Muscle of leg (tissue), 11 donors: ENCODE results near the gene YY1. TPM values are rescaled to one million over a fixed set of nuclear protein-coding genes. Genes with fewer than 3 reads are reported as not detected.
"Not testable (repeated sequence)": the region's sequence is repeated elsewhere in the genome, so short reads cannot be mapped to it uniquely, and the experiment has no call there.

Source experiments
- DNase-seq: peaks from one replicate; pipeline ENCODE4 v3.0.0; 2013
- H3K27ac ChIP-seq: one replicate; pipeline ENCODE4 v1.5.1; 2013; ENCODE audit warnings: mild to moderate bottlenecking, low read length, control low read depth
- H3K27me3 ChIP-seq: one replicate; pipeline ENCODE4 v1.6.1; 2013; ENCODE audit warnings: low read length; ENCODE audit not compliant: control insufficient read depth, insufficient read depth
- H3K36me3 ChIP-seq: one replicate; pipeline ENCODE4 v1.6.1; 2013; ENCODE audit warnings: low read length; ENCODE audit not compliant: control insufficient read depth, insufficient read depth
- H3K4me1 ChIP-seq: one replicate; pipeline ENCODE4 v1.6.1; 2013; ENCODE audit warnings: low read length; ENCODE audit not compliant: control insufficient read depth, insufficient read depth
- H3K4me3 ChIP-seq: one replicate; pipeline ENCODE4 v1.5.1; 2013; ENCODE audit warnings: low read length, control low read depth
- H3K9me3 ChIP-seq: replicated peaks from 2 replicates; pipeline ENCODE4 v1.6.1; 2013; ENCODE audit warnings: low read depth, low read length; ENCODE audit not compliant: control insufficient read depth
- WGBS: methylation state at CpG from one replicate; pipeline ENCODE4 v1.1.5; 2013; ENCODE audit warnings: missing lambda C conversion rate; ENCODE audit not compliant: insufficient coverage; 5-methylcytosine and 5-hydroxymethylcytosine counted together
- polyA plus RNA-seq, 8 donors: library from polyadenylated mRNA; unstranded; fragments of 120-200 nt; gene quantifications; one replicate each; pipeline versions ENCODE4 v1.2.1 to v1.2.3, GENCODE V29; 2013; ENCODE audit warnings: inconsistent platforms in 1 of 8, low replicate concordance in 1 of 8; ENCODE audit not compliant: insufficient read length in 8 of 8, insufficient read depth in 1 of 8
- total RNA-seq: library from RNA; stranded (reverse); fragments of 120-200 nt; gene quantifications from one replicate; pipeline ENCODE4 v1.2.4, GENCODE V29; 2013

The YY1 gene
- total and polyA plus RNA-seq, 9 donors, result 40.6 to 79.5 (median 70.7) TPM

- Histone ChIP-seq H3K4me3 (no peak overlapping the region), H3K27me3 (no peaks in the 10 kb centered on the region), H3K36me3 (no peaks in the 10 kb centered on the region), H3K27ac (no peak overlapping the region), H3K4me1 (no peaks in the 10 kb centered on the region), H3K9me3 (no peaks in the 10 kb centered on the region)
- WGBS, result no CpG with 5 or more reads among the region's 3 CpGs
- DNase-seq, result no peak
Observed at GRCh38 chr14:100200311-100200710, 38.6 kb upstream of the YY1 start.

GRCh38 chr14:100201701-100202100, 37.2 kb upstream of the YY1 start:
- Histone ChIP-seq H3K9me3 (no peaks in the 10 kb centered on the region), H3K27ac (no peak overlapping the region), H3K4me1 (no peaks in the 10 kb centered on the region), H3K36me3 (no peaks in the 10 kb centered on the region), H3K4me3 (no peak overlapping the region), H3K27me3 (no peaks in the 10 kb centered on the region)
- 90% methylated on average over 2 of the region's 5 CpGs for WGBS
- no peak for DNase-seq

- H3K9me3 ChIP-seq, result no peaks in the 10 kb centered on the region
- DNase-seq, result no peak
- no peak overlapping the region for H3K27ac ChIP-seq
- H3K36me3 ChIP-seq, result no peaks in the 10 kb centered on the region
- 31% methylated on average over 3 of the region's 4 CpGs for WGBS
- H3K27me3 ChIP-seq, result no peaks in the 10 kb centered on the region
- H3K4me1 ChIP-seq, result no peaks in the 10 kb centered on the region
- H3K4me3 ChIP-seq, result no peak overlapping the region
Observed at GRCh38 chr14:100202712-100203111, 36.2 kb upstream of the YY1 start.

GRCh38 chr14:100203146-100203545, 35.8 kb upstream of the YY1 start:
- WGBS, result 100% methylated on average over 1 of the region's 4 CpGs
- Histone ChIP-seq H3K27ac (no peak overlapping the region), H3K4me3 (no peak overlapping the region), H3K4me1 (no peaks in the 10 kb centered on the region), H3K27me3 (no peaks in the 10 kb centered on the region), H3K36me3 (no peaks in the 10 kb centered on the region), H3K9me3 (no peaks in the 10 kb centered on the region)
- DNase-seq, result no peak

GRCh38 chr14:100203962-100204834, 34.7 kb upstream of the YY1 start:
- no peaks in the 10 kb centered on the region for H3K9me3 ChIP-seq
- 83% methylated on average over 1 of the region's 4 CpGs for WGBS

GRCh38 chr14:100204835-100205167, 34.1 kb upstream of the YY1 start:
- not testable (repeated sequence) for DNase-seq, H3K27me3 ChIP-seq, H3K9me3 ChIP-seq, H3K27ac ChIP-seq, H3K36me3 ChIP-seq, H3K4me1 ChIP-seq, H3K4me3 ChIP-seq
- 100% methylated on average over 1 of the region's 7 CpGs for WGBS

More at GRCh38 chr14:100203962-100204834, 34.7 kb upstream of the YY1 start:
- Histone ChIP-seq H3K27ac (no peak overlapping the region), H3K27me3 (no peaks in the 10 kb centered on the region), H3K4me3 (no peak overlapping the region), H3K36me3 (no peaks in the 10 kb centered on the region), H3K4me1 (no peaks in the 10 kb centered on the region)
- no peak for DNase-seq

- WGBS, result 100% methylated on average over 2 of the region's 10 CpGs
- not testable (repeated sequence) for H3K9me3 ChIP-seq, H3K27ac ChIP-seq
Observed at GRCh38 chr14:100207588-100207987, 31.4 kb upstream of the YY1 start.

GRCh38 chr14:100208136-100208535, 30.8 kb upstream of the YY1 start:
- not testable (repeated sequence) for H3K36me3 ChIP-seq, H3K9me3 ChIP-seq, H3K4me3 ChIP-seq, H3K27me3 ChIP-seq, DNase-seq, H3K4me1 ChIP-seq, H3K27ac ChIP-seq
- WGBS, result 95% methylated on average over 33 of the region's 33 CpGs

More at GRCh38 chr14:100207588-100207987, 31.4 kb upstream of the YY1 start:
- not testable (repeated sequence) for H3K4me3 ChIP-seq, H3K36me3 ChIP-seq, H3K27me3 ChIP-seq, DNase-seq, H3K4me1 ChIP-seq

GRCh38 chr14:100211366-100211765, 27.6 kb upstream of the YY1 start:
- Histone ChIP-seq H3K4me1 (peaks cover 10% of the 10 kb centered on the region), H3K4me3 (no peak overlapping the region), H3K9me3 (no peaks in the 10 kb centered on the region), H3K36me3 (no peaks in the 10 kb centered on the region), H3K27ac (no peak overlapping the region), H3K27me3 (no peaks in the 10 kb centered on the region)
- no peak for DNase-seq
- WGBS, result 86% methylated on average over 9 of the region's 9 CpGs

- Histone ChIP-seq H3K4me3 (no peak overlapping the region), H3K27me3 (no peaks in the 10 kb centered on the region), H3K36me3 (no peaks in the 10 kb centered on the region), H3K27ac (no peak overlapping the region), H3K9me3 (no peaks in the 10 kb centered on the region), H3K4me1 (peaks cover 10% of the 10 kb centered on the region)
- no peak for DNase-seq
- 83% methylated on average over 5 of the region's 7 CpGs for WGBS
Observed at GRCh38 chr14:100211893-100212292, 27.1 kb upstream of the YY1 start.
